ENCODE measurements around the gene MRAS.

MRAS gene

GRCh38 chr3:138449490-138449889 lies 101.1 kb downstream of the MRAS start:
- no peak overlapping the region for H3K9ac ChIP-seq
- H3K27me3 ChIP-seq (ENCODE audit: insufficient read depth, low read depth): no peaks in the 10 kb centered on the region
- no peak overlapping the region for H3K4me2 ChIP-seq
- no peaks in the 10 kb centered on the region for H3K36me3 ChIP-seq (ENCODE audit: insufficient read depth)
- H3K79me2 ChIP-seq (ENCODE audit: insufficient read depth, low read depth): no peaks in the 10 kb centered on the region
- no peak for TF ChIP-seq CTCF (conservative IDR thresholded peaks at IDR 0.05; ENCODE audit: low read depth, low read length)
- H2AFZ ChIP-seq (ENCODE audit: low read depth): no peak overlapping the region
- H3K4me3 ChIP-seq (IDR thresholded peaks at IDR 0.05; ENCODE audit: insufficient read depth, low read depth, low read length): no peak overlapping the region
- H3K27ac ChIP-seq: no peak overlapping the region
- H4K20me1 ChIP-seq (ENCODE audit: insufficient read depth): no peaks in the 10 kb centered on the region
- H3K4me1 ChIP-seq (ENCODE audit: low read depth, poor library complexity, severe bottlenecking): no peaks in the 10 kb centered on the region

- no peak overlapping the region for H2AFZ ChIP-seq (ENCODE audit: low read depth)
- no peaks in the 10 kb centered on the region for H3K27me3 ChIP-seq (ENCODE audit: insufficient read depth, low read depth)
- H3K27ac ChIP-seq: no peak overlapping the region
- no peaks in the 10 kb centered on the region for H3K4me1 ChIP-seq (ENCODE audit: low read depth, poor library complexity, severe bottlenecking)
- H3K4me2 ChIP-seq: no peak overlapping the region
- no peaks in the 10 kb centered on the region for H3K36me3 ChIP-seq (ENCODE audit: insufficient read depth)
- H3K4me3 ChIP-seq (IDR thresholded peaks at IDR 0.05; ENCODE audit: insufficient read depth, low read depth, low read length): no peak overlapping the region
- H3K79me2 ChIP-seq (ENCODE audit: insufficient read depth, low read depth): no peaks in the 10 kb centered on the region
- H4K20me1 ChIP-seq (ENCODE audit: insufficient read depth): no peaks in the 10 kb centered on the region
- H3K9ac ChIP-seq: no peak overlapping the region
- no peak for TF ChIP-seq CTCF (conservative IDR thresholded peaks at IDR 0.05; ENCODE audit: low read depth, low read length)
Observed at GRCh38 chr3:138450181-138450580, 101.8 kb downstream of the MRAS start.

GRCh38 chr3:138450704-138451424 lies 102.5 kb downstream of the MRAS start:
- Histone ChIP-seq H3K27ac (no peak overlapping the region), H4K20me1 (ENCODE audit: insufficient read depth) (no peaks in the 10 kb centered on the region)
- no peak for TF ChIP-seq CTCF (conservative IDR thresholded peaks at IDR 0.05; ENCODE audit: low read depth, low read length)

GRCh38 chr3:138451595-138452162 lies 103.3 kb downstream of the MRAS start:
- no peak for TF ChIP-seq CTCF (conservative IDR thresholded peaks at IDR 0.05; ENCODE audit: low read depth, low read length)
- no peak overlapping the region for H3K27ac ChIP-seq
- no peaks in the 10 kb centered on the region for H3K27me3 ChIP-seq (ENCODE audit: insufficient read depth, low read depth)
- no peaks in the 10 kb centered on the region for H3K36me3 ChIP-seq (ENCODE audit: insufficient read depth)
- no peaks in the 10 kb centered on the region for H4K20me1 ChIP-seq (ENCODE audit: insufficient read depth)
- no peaks in the 10 kb centered on the region for H3K4me1 ChIP-seq (ENCODE audit: low read depth, poor library complexity, severe bottlenecking)
- no peak overlapping the region for H3K9ac ChIP-seq
- no peak overlapping the region for H3K4me3 ChIP-seq (IDR thresholded peaks at IDR 0.05; ENCODE audit: insufficient read depth, low read depth, low read length)
- no peak overlapping the region for H3K4me2 ChIP-seq
- H3K79me2 ChIP-seq (ENCODE audit: insufficient read depth, low read depth): no peaks in the 10 kb centered on the region
- no peak overlapping the region for H2AFZ ChIP-seq (ENCODE audit: low read depth)

More at GRCh38 chr3:138450704-138451424, 102.5 kb downstream of the MRAS start:
- Histone ChIP-seq H2AFZ (ENCODE audit: low read depth) (no peak overlapping the region), H3K36me3 (ENCODE audit: insufficient read depth) (no peaks in the 10 kb centered on the region), H3K79me2 (ENCODE audit: insufficient read depth, low read depth) (no peaks in the 10 kb centered on the region), H3K4me1 (ENCODE audit: low read depth, poor library complexity, severe bottlenecking) (no peaks in the 10 kb centered on the region), H3K27me3 (ENCODE audit: insufficient read depth, low read depth) (no peaks in the 10 kb centered on the region), H3K4me3 (IDR thresholded peaks at IDR 0.05; ENCODE audit: insufficient read depth, low read depth, low read length) (no peak overlapping the region), H3K4me2 (no peak overlapping the region), H3K9ac (no peak overlapping the region)

Data from KMS-11 (cell line).